Ishikawa (cell line): Measurements from ENCODE around the gene EIF2B2.

Experiments
- CEBPB ChIP-seq: IDR thresholded peaks from 2 replicates; pipeline ENCODE4 v1.6.1; 2012
- CREB1 ChIP-seq: IDR thresholded peaks from 2 replicates; pipeline ENCODE4 v1.6.1; 2012; ENCODE audit warnings: low read depth
- EGR1 ChIP-seq: IDR thresholded peaks from 2 replicates; pipeline ENCODE4 v1.6.1; 2012
- EP300 ChIP-seq: IDR thresholded peaks from 2 replicates; pipeline ENCODE4 v1.6.1; 2012; ENCODE audit warnings: borderline replicate concordance
- FOXM1 ChIP-seq: IDR thresholded peaks from 2 replicates; pipeline ENCODE4 v1.6.1; 2012; ENCODE audit warnings: low read depth, borderline replicate concordance
- MAX ChIP-seq: IDR thresholded peaks from 2 replicates; pipeline ENCODE4 v1.6.1; 2012
- NFIC ChIP-seq: IDR thresholded peaks from 2 replicates; pipeline ENCODE4 v1.6.1; 2012
- RAD21 ChIP-seq: IDR thresholded peaks from 2 replicates; pipeline ENCODE4 v1.6.1; 2012; ENCODE audit warnings: low read depth
- REST ChIP-seq: IDR thresholded peaks from 2 replicates; pipeline ENCODE4 v1.6.1; 2012; ENCODE audit warnings: low read depth, mild to moderate bottlenecking
- TAF1 ChIP-seq: IDR thresholded peaks from 2 replicates; pipeline ENCODE4 v1.6.1; 2012; ENCODE audit warnings: low read depth, mild to moderate bottlenecking
- TCF12 ChIP-seq: IDR thresholded peaks from 2 replicates; pipeline ENCODE4 v1.6.1; 2012; ENCODE audit warnings: low read depth
- TEAD4 ChIP-seq: IDR thresholded peaks from 2 replicates; pipeline ENCODE4 v1.6.1; 2012
- USF1 ChIP-seq: IDR thresholded peaks from 2 replicates; pipeline ENCODE4 v1.6.1; 2012
- YY1 ChIP-seq: IDR thresholded peaks from 2 replicates; pipeline ENCODE4 v1.6.1; 2012; ENCODE audit warnings: low read depth
- ZBTB7A ChIP-seq: IDR thresholded peaks from 2 replicates; pipeline ENCODE4 v1.6.1; 2012; ENCODE audit warnings: low read depth

The EIF2B2 gene

GRCh38 chr14:74973003-74973653 is 29.6 kb upstream of the EIF2B2 start:
- TF ChIP-seq MAX (peak; percentile 88), NFIC (no peak), USF1 (0 out of 2 replicates have a peak, but pooled peaks have one; percentile 7)

- no peak for TF ChIP-seq RAD21
- no peak for TF ChIP-seq CREB1
- no peak for TF ChIP-seq TCF12
Measured at GRCh38 chr14:74973905-74974363, 28.8 kb upstream of the EIF2B2 start.

GRCh38 chr14:74974364-74975058 is 28.2 kb upstream of the EIF2B2 start:
- TF ChIP-seq CREB1 (no peak), USF1 (no peak), NFIC (no peak), TEAD4 (no peak), YY1 (no peak)

- TF ChIP-seq EGR1 (no peak), FOXM1 (no peak), NFIC (no peak), CEBPB (no peak), TAF1 (no peak), ZBTB7A (no peak), EP300 (no peak), RAD21 (no peak), REST (no peak), TCF12 (no peak), USF1 (no peak), CREB1 (no peak), MAX (no peak), YY1 (no peak), TEAD4 (no peak)
Measured at GRCh38 chr14:74975059-74975810, 27.5 kb upstream of the EIF2B2 start.

GRCh38 chr14:74976264-74977113 is 26.2 kb upstream of the EIF2B2 start:
- TF ChIP-seq FOXM1, result no peak
- no peak for TF ChIP-seq USF1
- no peak for TF ChIP-seq EGR1
- TF ChIP-seq NFIC, result no peak
- TF ChIP-seq CEBPB, result no peak
- no peak for TF ChIP-seq EP300
- TF ChIP-seq CREB1, result no peak
- TF ChIP-seq TEAD4, result no peak
- no peak for TF ChIP-seq RAD21
- TF ChIP-seq TAF1, result no peak
- TF ChIP-seq MAX, result no peak
- TF ChIP-seq YY1, result no peak
- no peak for TF ChIP-seq TCF12
